ENCODE data around the gene CCBE1. TPM values are rescaled to one million over a fixed set of nuclear protein-coding genes. Genes with fewer than 3 reads are reported as not detected.

CCBE1 gene
- total and polyA plus RNA-seq, 9 of the 15 experiments (the other 6 are each of a cell fraction or from before 2014, with no cell fraction given) = 0.20 TPM; not detected in 8

- TF ChIP-seq ZNF175 (CRISPR knock-in tag; IDR thresholded peaks at IDR 0.05; ENCODE audit: low read depth) (no peak), CGGBP1 (CRISPR knock-in tag; IDR thresholded peaks at IDR 0.05) (no peak), TFAP4 (CRISPR knock-in tag; IDR thresholded peaks at IDR 0.05; ENCODE audit: borderline replicate concordance) (no peak), SIRT6 (IDR thresholded peaks at IDR 0.05; ENCODE audit: low read depth, low read length) (no peak), POLR3G (IDR thresholded peaks at IDR 0.05; ENCODE audit: extremely low read depth, insufficient read length, insufficient replicate concordance) (no peak), RBM14 (IDR thresholded peaks at IDR 0.05; ENCODE audit: borderline replicate concordance, insufficient read depth, low read depth, low read length) (no peak), HINFP (tag; conservative IDR thresholded peaks at IDR 0.05; ENCODE audit: low read depth) (no peak), ZNF445 (CRISPR knock-in tag; IDR thresholded peaks at IDR 0.05; ENCODE audit: low read depth) (no peak), CREB3L1 (IDR thresholded peaks at IDR 0.05; ENCODE audit: borderline replicate concordance, low read depth) (no peak), CREM (IDR thresholded peaks at IDR 0.05; ENCODE audit: low read depth) (no peak)
These were observed 22.4 kb upstream of the CCBE1 start (continued) for GRCh38 chr18:59719544-59720181.
